Retina (tissue), 1 donor: ENCODE results near the gene TFEB.

Experiments
- DNase-seq: peaks from one replicate; pipeline ENCODE4 v3.0.0-alpha.2; 2016

The TFEB gene

GRCh38 chr6:41648070-41648585 lies 87.3 kb downstream of the TFEB start:
- DNase-seq: no peak

GRCh38 chr6:41647061-41647511 lies 88.3 kb downstream of the TFEB start:
- DNase-seq: no peak

- no peak for DNase-seq
Observed at GRCh38 chr6:41646026-41646795, 89.2 kb downstream of the TFEB start.

GRCh38 chr6:41645007-41645618 lies 90.3 kb downstream of the TFEB start:
- DNase-seq: peak; percentile 58

GRCh38 chr6:41644297-41644879 lies 91.0 kb downstream of the TFEB start:
- DNase-seq: peak; percentile 62

- DNase-seq: no peak
Observed at GRCh38 chr6:41643899-41644269, 91.5 kb downstream of the TFEB start.

- DNase-seq: no peak
Observed at GRCh38 chr6:41642960-41643898, 92.2 kb downstream of the TFEB start.

GRCh38 chr6:41642090-41642959 lies 93.1 kb downstream of the TFEB start:
- DNase-seq: no peak

- DNase-seq: no peak
Observed at GRCh38 chr6:41641352-41641925, 94.0 kb downstream of the TFEB start.

- DNase-seq: no peak
Observed at GRCh38 chr6:41640426-41640825, 95.0 kb downstream of the TFEB start.

GRCh38 chr6:41639809-41640371 lies 95.5 kb downstream of the TFEB start:
- DNase-seq: peak; percentile 55

GRCh38 chr6:41638935-41639808 lies 96.2 kb downstream of the TFEB start:
- DNase-seq: peak; percentile 65

- peak; percentile 63 for DNase-seq
Observed at GRCh38 chr6:41638002-41638934, 97.1 kb downstream of the TFEB start, which contains the start of gene MDFI. MDFI (plus strand) TSS chr6:41638468; CDS start chr6:41638750, 282 bp downstream.

GRCh38 chr6:41637194-41638001 lies 98.0 kb downstream of the TFEB start:
- DNase-seq: peak; percentile 62

GRCh38 chr6:41636833-41637193 lies 98.6 kb downstream of the TFEB start:
- DNase-seq: no peak

GRCh38 chr6:41635365-41635764 lies 100.0 kb downstream of the TFEB start:
- no peak for DNase-seq

- DNase-seq: peak; percentile 49
Observed at GRCh38 chr6:41634657-41635056, 100.8 kb downstream of the TFEB start.
